Left lung (tissue), 10 donors: ENCODE results near the gene DEPDC4. TPM values are rescaled to one million over a fixed set of nuclear protein-coding genes. Genes with fewer than 3 reads are reported as not detected.
"Not testable (repeated sequence)": the region's sequence is repeated elsewhere in the genome, so short reads cannot be mapped to it uniquely, and the experiment has no call there.

ENCODE experiments used
- ATAC-seq: fragments of 200-7000 bp; cut with Tn5 transposase; one replicate; pipeline ENCODE4 v1.9.1; 2020; ENCODE audit warnings: moderate library complexity
- DNase-seq, 4 donors: peaks; one replicate each; pipeline ENCODE4 v3.0.0-alpha.2; 2013 to 2020
- H3K27ac ChIP-seq, 2 donors: fragments of 200-600 bp; sonication (generic) in 1 of 2; one replicate each; pipeline versions ENCODE4 v1.5.0 to v1.8.0; 2020 to 2021
- H3K27me3 ChIP-seq, 2 donors: fragments of 200-600 bp; sonication (generic) in 1 of 2; one replicate each; pipeline versions ENCODE4 v1.5.0 to v1.8.0; 2020 to 2021
- H3K36me3 ChIP-seq, 2 donors: fragments of 200-600 bp; sonication (generic) in 1 of 2; one replicate each; pipeline versions ENCODE4 v1.5.0 to v1.8.0; 2020 to 2021
- H3K4me1 ChIP-seq, 2 donors: fragments of 200-600 bp; one replicate each; pipeline ENCODE4 v1.8.0; 2021
- H3K4me3 ChIP-seq, 2 donors: fragments of 200-600 bp; sonication (generic) in 1 of 2; one replicate each; pipeline versions ENCODE4 v1.5.0 to v1.8.0; 2020 to 2021; ENCODE audit warnings: mild to moderate bottlenecking in 1 of 2
- H3K9me3 ChIP-seq, 2 donors: fragments of 200-600 bp; sonication (generic) in 1 of 2; one replicate each; pipeline versions ENCODE4 v1.5.0 to v1.8.0; 2020 to 2021
- CTCF ChIP-seq, 2 donors: fragments of 200-600 bp; sonication (generic) in 1 of 2; IDR thresholded peaks; one replicate each; pipeline versions ENCODE4 v1.5.0 to v1.8.0; 2021; ENCODE audit warnings: antibody characterized with exemption in 2 of 2
- intact Hi-C, 2 donors: fragments of 100-400 bp; cut with DNase I; formaldehyde crosslinking; loops; one replicate each; pipeline versions ENCODE4 v1.11.2 to v1.14.2; 2022
- polyA plus RNA-seq, 6 donors: library from polyadenylated mRNA; unstranded; fragments of 120-200 nt; gene quantifications; one replicate each; pipeline ENCODE4 v1.2.1, GENCODE V29; 2013; ENCODE audit not compliant: insufficient read length in 6 of 6
- total RNA-seq, 2 donors: library from RNA; stranded (reverse); fragmentation: NEBNext Ultra II Directional; extraction: Animal tissue kit (Norgen Biotek cat#: 25700); gene quantifications; one replicate each; pipeline ENCODE4 v1.2.1, GENCODE V29; 2021
- donor health status: DM: no; HTN: yes; CAD: no.
- donor health status: DM: no; HTN: no; CAD: no.

DEPDC4 gene
- total and polyA plus RNA-seq, 8 donors, result 1.7 to 9.8 (median 6.8) TPM

- H3K9me3 ChIP-seq, result no peaks in the 10 kb centered on the region
- DNase-seq, result peak in 2 of 4 donors; percentile 39 to 41
- peak; percentile 13 for ATAC-seq
- peaks cover 0 to 45% of the 10 kb centered on the region in 2 donors for H3K4me1 ChIP-seq
- intact Hi-C loops, result no loop called here
- peak overlapping the region; percentile 93 to 99 for H3K27ac ChIP-seq
- no peaks in the 10 kb centered on the region for H3K36me3 ChIP-seq
- H3K4me3 ChIP-seq, result peak overlapping the region; percentile 81 to 95
- no peak for TF ChIP-seq CTCF (IDR thresholded peaks at IDR 0.05)
- H3K27me3 ChIP-seq, result no peaks in the 10 kb centered on the region
Observed at GRCh38 chr12:100267603-100268281, 863 bp upstream of the DEPDC4 start.

- no peaks in the 10 kb centered on the region for H3K9me3 ChIP-seq
- intact Hi-C loops, result no loop called here
- DNase-seq, result peak in 2 of 4 donors; percentile 95 to 98
- H3K36me3 ChIP-seq, result no peaks in the 10 kb centered on the region
- peaks cover 0 to 34% of the 10 kb centered on the region in 2 donors for H3K4me1 ChIP-seq
- peak overlapping the region; percentile 93 to 99 for H3K27ac ChIP-seq
- no peak for TF ChIP-seq CTCF (IDR thresholded peaks at IDR 0.05)
- ATAC-seq, result peak; percentile 86
- H3K27me3 ChIP-seq, result no peaks in the 10 kb centered on the region
- H3K4me3 ChIP-seq, result peak overlapping the region; percentile 81 to 95
Observed at GRCh38 chr12:100266585-100266834, 369 bp downstream of the DEPDC4 start.

- ATAC-seq (no peak), DNase-seq (peak in 1 of 4 donors; percentile 13)
- Histone ChIP-seq H3K36me3 (no peaks in the 10 kb centered on the region), H3K27ac (peak overlapping the region; percentile 93 to 99), H3K4me1 (peaks cover 0 to 32% of the 10 kb centered on the region in 2 donors), H3K9me3 (no peaks in the 10 kb centered on the region), H3K4me3 (peak overlapping the region; percentile 81 to 95), H3K27me3 (no peaks in the 10 kb centered on the region)
- intact Hi-C loops, result no loop called here
- TF ChIP-seq CTCF (IDR thresholded peaks at IDR 0.05), result no peak
Observed at GRCh38 chr12:100265732-100266584, 921 bp downstream of the DEPDC4 start.

- DNase-seq, ATAC-seq, H3K27me3 ChIP-seq, H3K9me3 ChIP-seq, H3K4me3 ChIP-seq, H3K36me3 ChIP-seq, H3K27ac ChIP-seq, intact Hi-C loops: not testable (repeated sequence)
- peaks cover 0 to 23% of the 10 kb centered on the region in 2 donors for H3K4me1 ChIP-seq
Observed at GRCh38 chr12:100265107-100265506, 1.8 kb downstream of the DEPDC4 start.

GRCh38 chr12:100263131-100263530, 3.7 kb downstream of the DEPDC4 start:
- intact Hi-C loops, result no loop called here
- Histone ChIP-seq H3K27ac (no peak overlapping the region), H3K9me3 (no peaks in the 10 kb centered on the region), H3K4me3 (no peak overlapping the region), H3K4me1 (peaks cover 0 to 4% of the 10 kb centered on the region in 2 donors), H3K36me3 (no peaks in the 10 kb centered on the region), H3K27me3 (no peaks in the 10 kb centered on the region)
- ATAC-seq (no peak), DNase-seq (no peak)
- no peak for TF ChIP-seq CTCF (IDR thresholded peaks at IDR 0.05)
